Adrenal gland (tissue), 5 donors: ENCODE data around the gene PALB2.

Source experiments
- POLR2A ChIP-seq, 2 donors: fragments of 450-650 bp; IDR thresholded peaks; one replicate each; pipeline ENCODE4 v1.6.1; 2017; ENCODE audit warnings: antibody characterized with exemption in 2 of 2, mild to moderate bottlenecking in 2 of 2, moderate library complexity in 1 of 2
- TF ChIP-seq, protein P1 (sequence below), 6 experiments: fragments of 450-650 bp in 4 of 6; fragments of 200-600 bp in 2 of 6; sonication (generic) in 1 of 6; IDR thresholded peaks; 1 replicate in 5 of 6; 2 replicates in 1 of 6; pipeline versions ENCODE4 v1.5.1 to v1.8.0; 2016 to 2021; ENCODE audit warnings: antibody characterized with exemption in 6 of 6, mild to moderate bottlenecking in 2 of 6, moderate library complexity in 1 of 6
- donor health status: DM: no; HTN: no; CAD: no.

DNA sequence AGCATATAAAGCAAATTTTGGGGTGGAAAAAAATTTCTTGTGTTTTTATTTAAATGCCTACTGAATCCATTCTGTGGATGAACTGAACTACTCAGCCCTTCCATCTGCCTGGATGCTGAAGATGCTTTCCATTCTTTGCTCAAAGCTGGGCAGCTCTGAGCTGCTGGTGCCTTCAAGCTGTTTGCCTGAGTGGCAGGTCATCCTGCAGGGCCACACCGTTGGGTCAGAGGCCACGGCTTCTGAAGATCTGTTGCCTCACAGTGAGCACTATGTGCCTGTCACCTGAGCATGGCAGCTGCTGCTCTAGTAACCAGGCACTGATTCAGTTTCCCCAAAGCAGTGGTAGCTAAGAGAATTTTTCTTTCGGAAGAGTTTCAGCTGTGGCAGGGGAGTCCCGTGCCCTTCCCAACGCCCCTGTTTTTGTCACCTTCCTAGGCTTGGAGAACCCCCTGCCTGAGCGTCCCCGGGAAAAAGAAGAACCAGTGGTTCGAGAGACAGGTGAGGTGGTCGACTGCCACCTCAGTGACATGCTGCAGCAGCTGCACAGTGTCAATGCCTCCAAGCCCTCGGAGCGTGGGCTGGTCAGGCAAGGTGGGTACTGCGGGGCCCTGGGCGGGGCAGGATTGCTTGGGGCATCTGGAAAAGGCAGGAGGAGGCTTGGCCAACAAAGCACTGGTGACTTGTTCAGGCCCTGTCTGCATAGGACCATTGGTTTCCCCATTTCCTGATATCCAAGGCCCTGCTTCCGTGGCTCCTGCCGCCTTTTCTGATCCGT is 46.1 kb upstream of the PALB2 start:
- TF ChIP-seq, protein P1, sequence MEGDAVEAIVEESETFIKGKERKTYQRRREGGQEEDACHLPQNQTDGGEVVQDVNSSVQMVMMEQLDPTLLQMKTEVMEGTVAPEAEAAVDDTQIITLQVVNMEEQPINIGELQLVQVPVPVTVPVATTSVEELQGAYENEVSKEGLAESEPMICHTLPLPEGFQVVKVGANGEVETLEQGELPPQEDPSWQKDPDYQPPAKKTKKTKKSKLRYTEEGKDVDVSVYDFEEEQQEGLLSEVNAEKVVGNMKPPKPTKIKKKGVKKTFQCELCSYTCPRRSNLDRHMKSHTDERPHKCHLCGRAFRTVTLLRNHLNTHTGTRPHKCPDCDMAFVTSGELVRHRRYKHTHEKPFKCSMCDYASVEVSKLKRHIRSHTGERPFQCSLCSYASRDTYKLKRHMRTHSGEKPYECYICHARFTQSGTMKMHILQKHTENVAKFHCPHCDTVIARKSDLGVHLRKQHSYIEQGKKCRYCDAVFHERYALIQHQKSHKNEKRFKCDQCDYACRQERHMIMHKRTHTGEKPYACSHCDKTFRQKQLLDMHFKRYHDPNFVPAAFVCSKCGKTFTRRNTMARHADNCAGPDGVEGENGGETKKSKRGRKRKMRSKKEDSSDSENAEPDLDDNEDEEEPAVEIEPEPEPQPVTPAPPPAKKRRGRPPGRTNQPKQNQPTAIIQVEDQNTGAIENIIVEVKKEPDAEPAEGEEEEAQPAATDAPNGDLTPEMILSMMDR (IDR thresholded peaks at IDR 0.05) = no peak
- no peak for TF ChIP-seq POLR2A (IDR thresholded peaks at IDR 0.05)
